NCI-H2171 treated with DMSO at 0.1 percent for 48 hours (cell line): Measurements from ENCODE around the gene ATG2B.
"Not testable (repeated sequence)": the region's sequence is repeated elsewhere in the genome, so short reads cannot be mapped to it uniquely, and the experiment has no call there.

Experiments
- DNase-seq: peaks from one replicate; lab custom pipeline; 2025; lab: John Stamatoyannopoulos, UW

Gene ATG2B

DNA sequence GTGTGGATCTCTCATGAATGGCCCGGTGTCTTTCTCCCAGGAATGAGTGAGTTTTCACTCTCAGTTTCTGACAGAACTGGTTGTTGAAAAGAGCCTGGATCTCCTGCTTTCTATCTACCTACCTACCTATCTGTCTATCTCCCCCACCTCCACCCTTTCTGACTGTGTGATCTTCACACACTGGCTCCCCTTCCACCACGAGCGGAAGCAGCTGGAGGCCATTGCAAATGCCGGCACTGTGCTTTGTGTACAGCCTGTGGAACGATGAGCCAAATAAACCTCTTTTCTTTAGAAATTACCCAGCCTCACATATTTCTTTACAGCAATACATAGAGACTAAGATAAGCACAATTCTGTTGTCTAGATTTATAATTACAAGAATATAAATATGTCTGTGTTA lies 7.4 kb upstream of the ATG2B start:
- no peak for DNase-seq

DNA sequence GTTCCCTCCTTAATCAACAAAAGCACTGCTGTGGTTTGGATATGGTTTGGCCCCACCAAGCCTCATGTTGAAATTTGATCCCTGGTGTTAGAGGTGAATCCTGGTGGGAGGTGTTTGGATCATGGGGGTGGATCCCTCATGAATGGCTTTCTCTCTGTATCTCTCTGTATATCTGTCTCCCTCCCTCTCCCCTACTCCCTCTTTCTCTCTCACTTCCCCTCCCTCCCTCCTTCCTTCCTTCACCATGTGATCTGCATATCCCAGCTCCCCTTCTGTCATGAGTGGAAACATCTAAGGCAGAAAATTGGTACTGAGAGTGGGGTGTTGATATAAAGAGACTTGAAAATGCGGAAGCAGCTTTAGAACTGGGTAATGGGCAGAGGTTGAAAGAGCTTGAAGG lies 5.4 kb upstream of the ATG2B start:
- no peak for DNase-seq

DNA sequence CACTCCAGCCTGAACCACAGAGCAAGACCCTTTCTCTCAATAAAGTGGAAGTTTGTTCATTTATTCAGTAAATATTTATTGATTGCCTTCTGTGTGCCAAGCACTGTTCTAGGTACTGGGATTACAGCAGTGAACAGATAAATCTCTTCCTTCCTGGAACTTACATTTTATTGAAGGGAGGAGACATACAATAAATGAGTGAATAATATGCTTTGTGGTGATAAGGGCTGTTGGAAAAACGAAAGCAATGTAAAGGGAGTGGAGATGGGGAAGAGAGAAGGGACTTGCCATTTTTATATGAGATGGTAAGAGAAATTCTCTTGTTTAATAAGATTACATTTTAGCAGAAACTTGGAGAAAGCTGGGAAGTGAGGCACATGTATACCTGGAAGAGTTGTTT lies 1.8 kb upstream of the ATG2B start:
- DNase-seq: no peak

DNA sequence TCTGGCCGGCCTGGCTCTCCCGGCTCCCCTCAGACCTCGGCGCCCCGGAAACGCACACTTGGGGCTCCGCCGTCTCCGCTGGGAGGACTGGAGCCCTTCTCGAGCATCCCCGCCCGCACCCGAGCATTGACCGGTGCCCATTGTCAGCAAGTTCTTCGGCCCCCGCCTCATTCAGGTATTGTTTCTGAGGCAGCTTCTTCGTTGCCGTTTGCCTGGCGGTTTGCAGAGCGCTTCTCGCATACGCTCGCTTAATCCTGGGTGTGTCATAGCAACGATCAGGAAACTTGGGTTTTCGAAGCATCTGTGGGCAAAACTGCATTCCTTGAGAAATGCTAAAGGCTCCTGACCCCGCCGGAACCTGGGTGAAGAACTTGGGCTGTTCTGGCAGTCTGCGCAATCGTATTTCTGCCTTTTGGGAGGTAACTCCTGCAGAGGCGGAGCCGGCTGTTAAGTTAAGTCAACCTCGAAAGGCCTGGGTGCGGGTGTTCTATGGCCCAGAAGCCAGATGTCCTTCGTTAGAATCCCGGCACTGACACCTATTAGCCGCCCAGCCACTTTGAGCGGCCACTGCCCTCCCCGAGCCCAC lies 703 bp upstream of the ATG2B start:
- peak; percentile 55 for DNase-seq

DNA sequence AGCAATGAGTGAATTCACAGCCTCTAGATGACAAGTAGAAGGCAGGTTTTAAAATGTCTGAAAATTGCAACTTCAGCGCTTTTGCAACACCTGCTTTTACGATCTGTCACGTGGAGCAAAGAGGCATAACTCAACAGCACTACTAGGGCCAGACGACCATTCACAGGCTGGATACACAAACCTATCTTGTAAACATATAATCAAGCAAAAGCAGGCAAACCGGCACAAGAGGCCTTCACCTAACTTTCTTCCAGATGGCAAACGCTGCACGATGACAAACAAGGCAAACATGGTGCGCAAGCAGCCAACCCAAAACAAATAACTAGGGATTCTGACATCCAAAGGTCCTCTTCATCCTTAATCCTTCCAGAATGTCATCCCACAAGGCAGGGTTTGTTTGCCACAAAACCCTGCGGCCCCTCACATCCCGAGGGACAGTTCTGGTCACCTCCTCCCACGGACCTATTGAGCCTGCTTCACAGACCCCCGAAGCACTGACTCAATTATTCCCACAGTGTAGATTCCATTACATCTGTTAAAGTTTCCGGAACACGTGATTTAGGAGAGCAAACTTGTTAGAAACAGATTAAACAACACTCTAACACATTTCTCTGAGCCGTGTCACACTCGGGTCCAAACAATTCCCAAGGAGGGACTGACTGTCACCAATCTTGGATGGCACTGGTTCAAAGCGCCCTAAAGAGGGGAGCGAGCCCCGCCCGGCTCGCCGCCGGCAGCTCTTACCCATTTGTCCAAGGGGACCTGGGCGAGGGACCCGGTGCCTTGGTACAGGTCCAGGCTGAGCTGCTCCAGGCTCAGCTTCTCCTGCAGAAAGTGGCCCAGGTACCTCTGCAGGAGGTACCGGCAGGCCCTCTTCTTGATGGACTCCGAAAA lies 823 bp downstream of the ATG2B start:
- peak; percentile 88 for DNase-seq

DNA sequence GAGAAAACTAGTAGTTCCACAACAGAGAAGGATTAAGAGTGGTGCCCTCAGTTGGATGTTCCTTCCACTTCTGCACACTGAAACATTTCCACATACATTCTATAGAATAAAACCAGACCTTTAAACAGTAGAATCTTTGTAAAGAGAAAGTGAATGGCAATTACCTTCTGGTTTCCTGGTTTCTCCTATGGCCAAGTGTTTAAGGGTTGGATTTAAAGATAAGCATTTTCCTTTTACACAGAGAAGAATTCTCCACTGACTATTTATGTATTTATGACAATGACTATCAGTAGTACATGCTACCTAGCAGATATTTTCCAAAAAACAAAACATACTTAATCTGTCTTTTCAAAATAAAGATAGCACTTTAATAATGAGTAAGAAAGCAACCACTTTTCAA lies 3.2 kb downstream of the ATG2B start:
- DNase-seq: no peak

DNA sequence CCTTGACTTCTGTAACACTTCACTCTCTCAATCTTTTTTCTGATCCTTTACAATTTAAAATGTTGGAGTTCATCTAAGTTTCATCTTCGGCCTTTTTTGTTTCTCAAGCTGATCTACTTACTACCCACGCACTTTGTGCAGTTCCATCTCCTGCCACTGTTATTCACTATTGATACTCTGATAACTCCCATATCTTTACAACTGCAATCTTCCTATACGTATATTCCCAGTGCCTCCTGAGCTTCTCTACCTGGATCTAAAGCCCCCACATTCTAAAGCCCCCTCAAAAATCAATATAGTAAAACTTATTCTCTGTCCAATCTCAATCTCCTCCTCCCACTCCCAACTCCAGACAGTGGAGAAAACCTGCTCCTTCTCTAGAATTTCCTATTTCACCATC lies 5.9 kb downstream of the ATG2B start:
- no peak for DNase-seq

DNA sequence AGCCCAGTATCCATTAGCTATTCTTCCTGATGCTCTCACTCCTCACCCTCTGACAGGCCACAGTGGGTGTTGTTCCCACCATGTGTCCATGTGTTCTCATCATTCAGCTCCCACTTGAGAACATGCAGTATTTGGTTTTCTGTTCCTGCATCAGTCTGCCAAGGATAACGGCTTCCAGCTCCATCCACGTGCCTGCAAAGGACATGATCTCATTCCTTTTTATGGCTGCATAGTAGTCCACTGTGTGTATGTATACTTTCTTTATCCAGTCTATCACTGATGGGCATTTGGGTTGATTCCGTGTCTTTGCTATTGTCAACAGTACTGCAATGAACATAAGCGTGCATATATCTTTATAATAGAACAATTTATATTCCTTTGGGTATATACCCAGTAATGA lies 8.9 kb downstream of the ATG2B start:
- DNase-seq: no peak

DNA sequence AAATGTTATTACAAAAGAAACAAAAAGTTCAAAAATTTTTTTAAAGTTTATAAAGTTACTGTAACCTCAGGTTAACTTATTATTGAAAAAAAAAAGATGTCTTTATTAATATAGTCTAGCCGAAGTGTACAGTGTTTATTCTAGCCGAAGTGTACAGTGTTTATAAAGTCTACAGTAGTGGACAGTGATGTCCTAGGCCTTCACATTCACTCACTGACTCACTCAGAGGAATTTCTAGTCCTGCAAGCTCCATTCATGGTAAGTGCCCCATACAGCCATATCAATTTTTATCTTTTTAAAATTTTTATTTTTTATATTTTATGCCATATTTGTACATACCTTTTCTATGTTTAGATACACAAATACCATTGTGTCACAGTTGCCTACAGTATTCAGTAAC lies 10.4 kb downstream of the ATG2B start:
- no peak for DNase-seq

DNA sequence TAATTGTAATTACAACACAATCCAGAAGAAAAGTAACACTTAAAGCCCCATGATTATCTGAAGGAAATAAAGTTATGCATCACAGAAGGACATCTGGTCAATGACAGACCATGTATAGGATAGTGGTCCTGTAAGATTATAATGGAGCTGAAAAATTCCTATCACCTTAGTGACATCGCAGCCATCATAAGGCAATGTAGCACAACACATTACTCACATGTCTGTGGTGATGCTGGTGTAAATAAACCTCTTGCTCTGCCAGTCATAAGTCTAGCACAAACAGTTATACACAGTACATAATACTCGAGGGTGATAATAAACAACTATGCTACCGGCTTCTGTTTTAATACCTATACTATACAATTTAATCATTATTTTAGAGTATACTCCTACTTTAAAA lies 11.2 kb downstream of the ATG2B start:
- DNase-seq: no peak

DNA sequence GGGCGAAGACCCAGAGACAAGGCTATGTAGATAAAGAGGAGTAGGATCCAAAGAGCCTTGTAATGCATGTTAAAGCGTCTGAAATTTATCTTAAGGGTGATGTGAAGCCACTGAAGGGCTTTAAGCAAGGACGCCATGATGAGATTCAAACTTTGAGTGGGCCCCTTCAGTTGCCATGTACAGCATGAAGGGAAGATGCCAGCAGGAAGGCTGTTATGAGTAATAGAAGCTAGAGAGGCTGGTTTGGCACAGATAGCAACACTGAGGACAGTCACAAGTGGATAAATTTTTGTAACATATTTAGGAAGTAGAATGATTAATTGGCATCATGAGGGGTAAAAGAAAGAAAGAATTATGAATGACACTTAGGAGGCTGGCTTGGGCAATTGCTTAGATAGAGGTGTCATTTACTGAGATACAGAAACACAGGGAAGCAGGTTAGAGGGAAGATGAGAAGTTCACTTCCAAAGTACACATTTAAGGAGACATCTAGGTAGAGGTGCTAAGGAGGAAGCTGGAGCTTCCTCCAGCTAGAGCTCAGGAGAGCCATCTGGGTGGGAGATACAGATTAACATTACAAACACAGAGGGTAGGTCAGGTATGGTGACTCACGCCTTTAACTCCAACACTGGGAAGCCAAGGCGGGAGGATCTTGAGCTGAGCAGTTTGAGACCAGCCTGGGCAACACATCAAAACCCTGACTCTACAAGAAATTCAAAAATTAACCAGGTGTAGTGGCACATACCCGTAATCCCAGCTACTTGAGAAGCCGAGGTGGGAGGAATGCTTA lies 13.7 kb downstream of the ATG2B start:
- no peak for DNase-seq

DNA sequence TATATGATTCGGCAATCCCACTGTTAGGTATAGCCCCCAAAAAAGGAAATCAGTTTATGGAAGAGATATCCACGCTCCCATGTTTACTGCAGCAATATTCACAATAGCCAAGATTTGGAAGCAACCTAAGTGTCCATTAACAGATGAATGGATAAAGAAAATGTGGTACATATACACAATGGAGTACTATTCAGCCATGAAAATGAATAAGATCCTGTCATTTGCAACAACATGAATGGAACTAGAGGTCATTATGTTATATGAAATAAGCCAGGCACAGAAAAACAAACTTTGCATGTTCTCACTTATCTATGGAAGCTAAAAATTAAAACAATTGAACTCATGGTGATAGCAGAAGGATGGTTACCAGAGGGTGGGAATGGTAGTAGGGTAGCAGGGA lies 15.2 kb downstream of the ATG2B start:
- DNase-seq: not testable (repeated sequence)

DNA sequence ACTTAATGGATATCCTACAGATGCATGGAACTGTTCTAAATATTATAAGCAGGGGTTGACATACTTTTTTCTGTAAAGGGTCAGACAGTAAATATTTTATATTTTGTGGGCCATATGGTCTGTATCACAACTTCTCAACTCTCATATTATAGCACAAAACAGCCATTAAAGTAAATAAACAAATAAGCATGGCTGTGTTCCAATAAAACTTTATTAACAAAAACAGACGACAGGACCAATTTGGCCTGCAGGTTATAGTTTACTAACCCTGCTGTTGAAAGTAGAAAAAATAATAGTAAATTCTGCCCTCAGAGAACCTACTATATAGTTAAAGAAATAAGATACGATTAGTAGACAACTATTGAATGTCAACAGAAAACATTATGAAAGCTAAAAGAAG lies 17.5 kb downstream of the ATG2B start:
- no peak for DNase-seq

DNA sequence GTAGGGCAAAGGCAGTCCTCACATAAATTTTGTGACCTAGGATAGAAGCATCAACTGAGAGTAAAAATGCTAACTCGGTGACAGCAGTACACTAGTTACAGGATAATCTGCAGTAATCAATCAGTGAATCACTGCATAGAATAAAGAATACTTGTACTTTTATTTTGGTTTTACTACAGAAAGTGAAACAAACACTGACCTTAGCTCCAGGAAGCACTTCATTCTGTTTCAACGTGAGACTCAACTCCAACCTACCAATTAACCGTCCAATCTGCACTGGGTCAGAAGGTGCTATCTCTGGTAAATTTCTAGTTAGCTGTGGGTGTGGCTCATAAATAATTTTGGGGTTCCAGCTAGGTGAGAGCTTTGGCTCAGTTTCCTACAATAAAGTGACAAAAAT lies 21.8 kb downstream of the ATG2B start:
- no peak for DNase-seq

DNA sequence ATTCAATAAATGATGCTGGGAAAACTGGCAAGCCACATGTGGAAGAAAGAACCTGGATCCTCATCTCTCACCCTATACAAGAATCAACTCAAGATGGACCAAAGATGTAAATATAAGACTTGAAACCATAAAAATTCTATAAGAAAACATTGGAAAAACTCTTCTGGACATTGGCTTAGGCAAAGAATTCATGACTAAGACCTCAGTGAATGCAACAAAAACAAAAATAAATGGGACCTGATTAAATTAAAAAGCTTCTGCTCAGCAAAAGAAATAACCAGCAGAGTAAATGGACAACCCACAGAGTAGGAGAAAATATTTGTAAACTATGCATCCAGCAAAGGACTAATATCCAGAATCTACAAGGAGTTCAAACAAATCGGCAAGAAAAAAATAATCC lies 24.6 kb downstream of the ATG2B start:
- DNase-seq: no peak

DNA sequence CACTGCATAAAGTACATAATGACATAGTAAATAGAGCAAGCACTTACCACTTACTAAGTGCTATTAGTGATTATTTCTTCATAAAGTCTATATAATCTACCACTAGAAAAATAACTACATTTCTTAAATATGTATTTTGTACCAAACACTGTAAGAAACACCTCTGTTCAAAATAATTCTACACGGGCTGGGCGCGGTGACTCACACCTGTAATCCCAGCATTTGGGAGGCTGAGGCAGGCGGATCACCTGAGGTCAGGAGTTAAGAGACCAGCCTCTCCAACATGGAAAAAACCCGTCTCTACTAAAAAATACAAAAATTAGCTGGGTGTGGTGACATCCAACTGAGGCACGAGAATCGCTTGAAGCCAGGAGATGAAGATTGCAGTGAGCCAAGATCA lies 38.9 kb downstream of the ATG2B start:
- no peak for DNase-seq

DNA sequence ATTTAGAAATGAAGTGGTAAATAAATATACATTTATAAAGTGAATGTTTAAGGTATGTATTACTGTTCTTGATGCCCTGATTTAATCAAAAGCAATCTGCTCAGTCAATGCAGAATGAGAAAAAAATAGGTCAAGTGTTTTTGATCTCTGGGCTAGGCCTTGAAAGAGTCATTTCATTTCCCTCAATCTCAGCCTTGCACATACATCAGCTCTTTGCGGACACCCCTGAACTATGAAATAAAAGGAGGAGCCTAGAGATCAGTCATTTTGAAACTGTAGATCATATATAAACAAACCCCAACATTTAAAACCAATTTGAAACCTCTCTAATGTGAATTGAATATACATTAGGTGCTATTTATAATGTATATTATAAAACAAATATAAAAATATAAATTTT lies 42.5 kb downstream of the ATG2B start:
- no peak for DNase-seq

DNA sequence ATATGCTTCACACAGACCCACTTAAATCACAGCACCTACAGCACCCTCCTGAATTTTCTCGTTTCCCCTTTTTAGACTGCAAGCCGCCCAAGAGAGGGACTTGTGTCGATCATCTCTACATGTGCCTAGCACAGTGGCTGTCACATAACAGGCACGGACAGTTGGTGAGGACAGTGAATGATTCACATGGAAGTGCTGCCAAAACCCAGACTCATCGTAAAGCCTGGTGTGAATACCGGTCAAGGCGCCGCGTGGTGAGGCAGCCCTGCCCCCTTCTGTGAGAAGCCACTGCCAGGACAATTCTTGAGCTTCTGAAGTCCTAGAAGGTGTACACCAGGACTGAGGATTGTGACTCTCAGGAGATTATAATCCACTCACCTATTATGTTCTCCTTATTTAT lies 44.3 kb downstream of the ATG2B start:
- DNase-seq: no peak

DNA sequence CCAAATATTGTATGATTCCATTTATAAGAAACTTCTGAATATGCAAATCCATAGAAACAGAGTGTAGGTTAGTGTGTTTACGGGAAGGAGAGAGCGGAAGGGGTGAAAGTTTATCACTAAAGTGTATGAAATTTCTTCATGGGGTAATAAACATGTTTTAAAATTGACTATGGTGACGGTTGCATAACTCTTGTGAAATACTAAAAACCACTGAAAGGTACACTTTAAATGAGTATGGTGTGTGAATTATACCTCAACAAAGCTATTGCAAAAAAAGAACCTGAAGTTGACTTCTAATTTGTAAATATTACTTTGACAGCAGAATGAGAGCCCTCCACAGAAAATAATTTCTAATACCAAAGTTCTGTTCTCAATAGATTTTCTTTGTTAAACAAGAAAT lies 47.1 kb downstream of the ATG2B start:
- no peak for DNase-seq

DNA sequence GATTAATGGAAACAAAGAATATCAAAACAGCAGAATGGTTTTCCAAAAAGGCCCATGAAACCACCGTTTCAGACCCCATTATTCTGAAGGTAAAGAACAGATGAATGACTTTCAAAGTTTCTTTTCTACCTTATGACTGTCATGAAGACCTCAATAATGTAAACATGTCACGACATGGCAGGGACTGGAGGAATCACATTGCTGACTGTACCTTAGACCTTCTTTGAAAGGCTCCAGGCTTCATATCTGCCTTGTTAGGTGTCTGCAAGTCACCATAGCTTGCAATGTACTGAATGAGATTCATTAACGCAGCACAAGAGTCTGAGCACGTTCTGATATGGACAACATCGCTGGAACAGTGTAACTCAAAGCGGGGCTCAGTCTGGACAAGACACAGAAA lies 52.2 kb downstream of the ATG2B start:
- DNase-seq: no peak

DNA sequence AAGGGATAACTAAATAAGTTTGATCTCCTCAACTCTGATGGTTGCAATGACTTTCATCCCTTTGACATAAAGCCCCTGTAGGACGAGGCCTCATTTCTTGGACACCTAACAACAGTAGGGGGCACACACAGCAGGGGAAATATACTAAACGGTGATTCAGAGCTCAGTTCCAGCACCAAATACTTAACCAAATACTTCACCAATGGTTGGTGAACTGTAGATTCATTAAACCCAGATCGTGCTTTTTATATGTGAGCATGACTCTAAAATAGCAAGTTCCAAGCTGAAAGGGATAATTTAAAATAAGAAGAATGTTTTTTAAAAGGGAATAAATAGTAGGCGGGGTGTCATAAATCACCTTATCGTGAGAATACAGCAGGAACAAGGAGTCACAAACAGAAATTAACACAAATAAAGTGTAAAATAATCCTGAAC lies 53.2 kb downstream of the ATG2B start:
- DNase-seq: no peak

DNA sequence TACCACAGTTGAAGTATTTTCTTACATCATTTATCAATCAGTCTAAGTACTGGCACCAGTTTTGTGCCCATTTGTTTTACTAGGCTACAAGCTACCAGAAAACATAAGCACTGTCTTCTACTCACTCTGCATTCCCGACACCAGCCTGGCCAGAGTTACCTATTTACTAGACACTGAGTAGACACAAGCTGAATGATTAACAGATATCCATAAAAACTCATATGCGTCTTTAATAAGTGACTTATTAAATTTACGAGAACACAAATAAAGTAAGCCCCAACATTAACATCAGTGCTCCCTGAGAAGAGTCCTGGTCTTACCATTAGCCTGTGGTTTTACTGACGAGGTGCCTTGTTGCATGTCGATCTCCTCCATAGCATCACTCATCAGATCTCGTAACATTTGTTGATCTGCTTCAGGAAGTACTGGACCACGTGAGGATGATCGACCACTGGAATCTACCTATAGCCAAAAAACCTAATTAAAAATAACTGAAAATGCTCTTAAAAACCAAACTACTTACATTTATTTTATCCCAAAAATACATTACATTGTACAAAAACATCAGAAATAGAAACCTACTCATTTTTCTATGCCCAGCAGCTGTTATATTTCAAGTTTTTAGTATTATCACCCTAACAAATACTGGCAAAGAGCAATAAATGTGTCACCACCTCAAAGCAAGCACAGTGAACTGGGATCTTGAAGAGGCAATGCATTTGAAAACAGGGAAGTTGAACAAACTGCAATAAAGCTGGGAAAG lies 53.8 kb downstream of the ATG2B start:
- no peak for DNase-seq
